CD8-positive, alpha-beta memory T cell (primary cell): Measurements from ENCODE around the gene DNAJC5G. TPM values are rescaled to one million over a fixed set of nuclear protein-coding genes. Genes with fewer than 3 reads are reported as not detected.

Source experiments
- CTCF ChIA-PET: fragments of 350-600 bp; sonication (Branson Sonifier 250); formaldehyde crosslinking; loops from one replicate; lab custom pipeline; 2021; ENCODE audit warnings: antibody characterized with exemption; lab: Charles Lee
- POLR2A ChIA-PET: fragments of 350-600 bp; sonication (Branson Sonifier 250); formaldehyde crosslinking; loops from one replicate; lab custom pipeline; 2021; ENCODE audit warnings: antibody characterized with exemption; lab: Charles Lee
- DNase-seq, 5 donors: peaks; one replicate each; pipeline versions ENCODE4 v3.0.0 to v3.0.0-alpha.2; 2020 to 2022; ENCODE audit warnings: mixed read lengths in 1 of 5
- H3K27ac ChIP-seq: one replicate; pipeline ENCODE4 v1.7.0; 2013; ENCODE audit warnings: low read depth, mild to moderate bottlenecking, low read length, moderate library complexity
- H3K27me3 ChIP-seq: 2 replicates; pipeline ENCODE4 v1.7.0; 2013; ENCODE audit warnings: low read length, mild to moderate bottlenecking; ENCODE audit not compliant: insufficient read depth, poor library complexity, severe bottlenecking
- H3K36me3 ChIP-seq: 2 replicates; pipeline ENCODE4 v1.7.0; 2013; ENCODE audit warnings: mild to moderate bottlenecking, low read length, moderate library complexity; ENCODE audit not compliant: insufficient read depth
- H3K4me1 ChIP-seq: 2 replicates; pipeline ENCODE4 v1.7.0; 2013; ENCODE audit warnings: mild to moderate bottlenecking, low read length, moderate library complexity; ENCODE audit not compliant: insufficient read depth
- H3K4me3 ChIP-seq: 2 replicates; pipeline ENCODE4 v1.7.0; 2013; ENCODE audit warnings: mild to moderate bottlenecking, low read length
- H3K9me3 ChIP-seq: 2 replicates; pipeline ENCODE4 v1.7.0; 2013; ENCODE audit warnings: mild to moderate bottlenecking, low read length
- H3K27ac Mint-ChIP-seq, 8 donors: one replicate each; pipeline ENCODE4 v1.8.0; 2020 to 2021; ENCODE audit warnings: mixed read lengths in 8 of 8, mild to moderate bottlenecking in 6 of 8, inconsistent platforms in 3 of 8, moderate library complexity in 3 of 8
- H3K27me3 Mint-ChIP-seq, 2 donors: one replicate each; pipeline ENCODE4 v1.8.0; 2020 to 2021; ENCODE audit warnings: mixed read lengths in 2 of 2, mild to moderate bottlenecking in 1 of 2, moderate library complexity in 1 of 2
- H3K36me3 Mint-ChIP-seq, 3 donors: one replicate each; pipeline ENCODE4 v1.8.0; 2020 to 2021; ENCODE audit warnings: mixed read lengths in 3 of 3, inconsistent platforms in 1 of 3, mild to moderate bottlenecking in 1 of 3
- H3K4me1 Mint-ChIP-seq, 3 donors: one replicate each; pipeline ENCODE4 v1.8.0; 2020 to 2021; ENCODE audit warnings: mixed read lengths in 3 of 3, inconsistent platforms in 1 of 3, mild to moderate bottlenecking in 1 of 3
- H3K4me3 Mint-ChIP-seq, 7 donors: one replicate each; pipeline ENCODE4 v1.8.0; 2020 to 2021; ENCODE audit warnings: mixed read lengths in 7 of 7, mild to moderate bottlenecking in 6 of 7, moderate library complexity in 4 of 7, inconsistent platforms in 2 of 7
- H3K9me3 Mint-ChIP-seq, 5 donors: one replicate each; pipeline ENCODE4 v1.8.0; 2020 to 2022; ENCODE audit warnings: mixed read lengths in 5 of 5, mild to moderate bottlenecking in 3 of 5, moderate library complexity in 2 of 5, inconsistent platforms in 1 of 5
- polyA plus RNA-seq: library from polyadenylated mRNA; unstranded; fragments of 300-500 nt; fragmentation: Illumina TruSeq; gene quantifications from one replicate; pipeline ENCODE4 v1.2.3, GENCODE V29; 2021
- total RNA-seq, 2 experiments: library from RNA; stranded (reverse); gene quantifications; one replicate each; pipeline ENCODE4 v1.2.3, GENCODE V29; 2021

The DNAJC5G gene
- total RNA-seq: not detected
- not detected for polyA plus RNA-seq

- CTCF ChIA-PET: interaction anchor here (1.5 to 2.8 kb wide), 3 partner anchors 27 to 314 kb away, joined by 3 to 8 read pairs (median 4); no protein-coding TSS in a partner anchor
- Mint-ChIP-seq H3K4me3 (no peak within 1 kb of the TSS), H3K27me3 (peaks cover 17 to 38% of the 10 kb centered on the region in 2 donors), H3K9me3 (no peaks in the 10 kb centered on the region), H3K4me1 (peaks cover 2 to 5% (median 4%) of the 10 kb centered on the region in 3 donors), H3K36me3 (no peaks in the 10 kb centered on the region), H3K27ac (no peak within 1 kb of the TSS)
- Histone ChIP-seq H3K9me3 (no peaks in the 10 kb centered on the region), H3K27me3 (no peaks in the 10 kb centered on the region), H3K36me3 (no peaks in the 10 kb centered on the region), H3K27ac (no peak within 1 kb of the TSS), H3K4me3 (no peak within 1 kb of the TSS), H3K4me1 (no peaks in the 10 kb centered on the region)
- POLR2A ChIA-PET: no interaction called here
- no peak for DNase-seq
Measured at GRCh38 chr2:27275211-27276150, at the start of gene DNAJC5G. Gene DNAJC5G (plus strand): TSS chr2:27275433. CDS start chr2:27276729, 1,296 bp downstream.

GRCh38 chr2:27225526-27225925, 49.7 kb upstream of the DNAJC5G start:
- H3K27ac Mint-ChIP-seq: peak overlapping the region in 2 of 8 donors; percentile 63
- H3K4me3 Mint-ChIP-seq: no peak overlapping the region
- Histone ChIP-seq H3K9me3 (no peaks in the 10 kb centered on the region), H3K4me1 (no peaks in the 10 kb centered on the region), H3K36me3 (peaks cover 49% of the 10 kb centered on the region), H3K4me3 (no peak overlapping the region), H3K27ac (no peak overlapping the region), H3K27me3 (no peaks in the 10 kb centered on the region)
- no peaks in the 10 kb centered on the region for H3K9me3 Mint-ChIP-seq
- CTCF ChIA-PET: no interaction called here
- peaks cover 0 to 7% (median 0%) of the 10 kb centered on the region in 3 donors for H3K4me1 Mint-ChIP-seq
- H3K27me3 Mint-ChIP-seq: no peaks in the 10 kb centered on the region
- DNase-seq: no peak
- H3K36me3 Mint-ChIP-seq: peaks cover 24 to 85% (median 35%) of the 10 kb centered on the region in 3 donors
- POLR2A ChIA-PET: interaction anchor here (1.0 kb wide), 1 partner anchor 138 kb away, joined by 3 read pairs; no protein-coding TSS in a partner anchor

GRCh38 chr2:27227501-27227900, 47.7 kb upstream of the DNAJC5G start:
- Histone ChIP-seq H3K27me3 (no peaks in the 10 kb centered on the region), H3K4me1 (no peaks in the 10 kb centered on the region), H3K4me3 (no peak overlapping the region), H3K27ac (no peak overlapping the region), H3K36me3 (peaks cover 52% of the 10 kb centered on the region), H3K9me3 (no peaks in the 10 kb centered on the region)
- Mint-ChIP-seq H3K27ac (no peak overlapping the region), H3K36me3 (peaks cover 24 to 87% (median 36%) of the 10 kb centered on the region in 3 donors), H3K9me3 (no peaks in the 10 kb centered on the region), H3K27me3 (no peaks in the 10 kb centered on the region), H3K4me3 (no peak overlapping the region), H3K4me1 (no peaks in the 10 kb centered on the region)
- ChIA-PET CTCF (no interaction called here), POLR2A (interaction anchor here (0.6 kb wide), 1 partner anchor 8 kb away, joined by 6 read pairs; no protein-coding TSS in a partner anchor)
- no peak for DNase-seq

GRCh38 chr2:27231921-27232320, 43.3 kb upstream of the DNAJC5G start:
- Histone ChIP-seq H3K4me1 (no peaks in the 10 kb centered on the region), H3K4me3 (no peak overlapping the region), H3K36me3 (peaks cover 59% of the 10 kb centered on the region), H3K27ac (no peak overlapping the region), H3K27me3 (no peaks in the 10 kb centered on the region), H3K9me3 (no peaks in the 10 kb centered on the region)
- H3K36me3 Mint-ChIP-seq: peaks cover 22 to 88% (median 32%) of the 10 kb centered on the region in 3 donors
- no peaks in the 10 kb centered on the region for H3K9me3 Mint-ChIP-seq
- H3K4me1 Mint-ChIP-seq: no peaks in the 10 kb centered on the region
- ChIA-PET POLR2A (interaction anchor here (1.6 kb wide), 1 partner anchor 19 kb away, joined by 3 read pairs; no protein-coding TSS in a partner anchor), CTCF (no interaction called here)
- DNase-seq: no peak
- H3K27me3 Mint-ChIP-seq: no peaks in the 10 kb centered on the region
- no peak overlapping the region for H3K4me3 Mint-ChIP-seq
- peak overlapping the region in 1 of 8 donors; percentile 32 for H3K27ac Mint-ChIP-seq

- Mint-ChIP-seq H3K36me3 (peaks cover 11 to 88% (median 26%) of the 10 kb centered on the region in 3 donors), H3K27me3 (no peaks in the 10 kb centered on the region), H3K4me3 (no peak overlapping the region), H3K9me3 (no peaks in the 10 kb centered on the region), H3K27ac (no peak overlapping the region), H3K4me1 (no peaks in the 10 kb centered on the region)
- POLR2A ChIA-PET: no interaction called here
- Histone ChIP-seq H3K27me3 (no peaks in the 10 kb centered on the region), H3K4me1 (no peaks in the 10 kb centered on the region), H3K9me3 (no peaks in the 10 kb centered on the region), H3K4me3 (no peak overlapping the region), H3K27ac (no peak overlapping the region), H3K36me3 (peaks cover 64% of the 10 kb centered on the region)
- DNase-seq: no peak
- CTCF ChIA-PET: no interaction called here
Measured at GRCh38 chr2:27233341-27233740, 41.9 kb upstream of the DNAJC5G start.

GRCh38 chr2:27236136-27236535, 39.1 kb upstream of the DNAJC5G start:
- H3K9me3 Mint-ChIP-seq: no peaks in the 10 kb centered on the region
- peaks cover 11 to 97% (median 24%) of the 10 kb centered on the region in 3 donors for H3K36me3 Mint-ChIP-seq
- no peaks in the 10 kb centered on the region for H3K9me3 ChIP-seq
- H3K4me3 ChIP-seq: no peak overlapping the region
- H3K27me3 Mint-ChIP-seq: no peaks in the 10 kb centered on the region
- H3K27ac ChIP-seq: no peak overlapping the region
- ChIA-PET POLR2A (no interaction called here), CTCF (interaction anchor here (0.7 kb wide), 1 partner anchor 43 kb away, joined by 3 read pairs; no protein-coding TSS in a partner anchor)
- H3K27ac Mint-ChIP-seq: no peak overlapping the region
- no peak overlapping the region for H3K4me3 Mint-ChIP-seq
- peaks cover 0 to under 1% (median 0%) of the 10 kb centered on the region in 3 donors for H3K4me1 Mint-ChIP-seq
- no peaks in the 10 kb centered on the region for H3K4me1 ChIP-seq
- H3K27me3 ChIP-seq: no peaks in the 10 kb centered on the region
- DNase-seq: no peak
- H3K36me3 ChIP-seq: peaks cover 87% of the 10 kb centered on the region

GRCh38 chr2:27236626-27237025, 38.6 kb upstream of the DNAJC5G start:
- no peaks in the 10 kb centered on the region for H3K9me3 Mint-ChIP-seq
- no peaks in the 10 kb centered on the region for H3K27me3 Mint-ChIP-seq
- DNase-seq: no peak
- peaks cover 11 to 97% (median 23%) of the 10 kb centered on the region in 3 donors for H3K36me3 Mint-ChIP-seq
- no peak overlapping the region for H3K4me3 Mint-ChIP-seq
- H3K27ac Mint-ChIP-seq: no peak overlapping the region
- Histone ChIP-seq H3K27me3 (no peaks in the 10 kb centered on the region), H3K4me1 (no peaks in the 10 kb centered on the region), H3K9me3 (no peaks in the 10 kb centered on the region), H3K4me3 (no peak overlapping the region), H3K36me3 (peaks cover 87% of the 10 kb centered on the region), H3K27ac (no peak overlapping the region)
- POLR2A ChIA-PET: no interaction called here
- CTCF ChIA-PET: no interaction called here
- H3K4me1 Mint-ChIP-seq: peaks cover 0 to 3% (median 3%) of the 10 kb centered on the region in 3 donors
